Neural cell (in vitro differentiated cells): ENCODE results near the gene ATP6V1B1. TPM values are rescaled to one million over a fixed set of nuclear protein-coding genes. Genes with fewer than 3 reads are reported as not detected.

ENCODE experiments used
- H2AFZ ChIP-seq: fragments of 200-600, 300-800 bp; sonication (generic), shearing (Covaris generic); 2 replicates; pipeline ENCODE4 v1.6.0; 2014; ENCODE audit warnings: low read depth, mild to moderate bottlenecking, antibody characterized with exemption, low read length, moderate library complexity
- H3F3A ChIP-seq: fragments of 200-600 bp; shearing (Covaris generic); 2 replicates; pipeline ENCODE4 v1.6.1; 2016; ENCODE audit warnings: mild to moderate bottlenecking, moderate library complexity, mixed read lengths, antibody characterized with exemption, low read length; ENCODE audit not compliant: insufficient read depth, poor library complexity, severe bottlenecking
- H3K27ac ChIP-seq: fragments of 200-600, 300-800 bp; sonication (generic), shearing (Covaris generic); 2 replicates; pipeline ENCODE4 v1.5.1; 2014; ENCODE audit warnings: mild to moderate bottlenecking, low read length, moderate library complexity
- H3K27me3 ChIP-seq: fragments of 300-800, 200-600 bp; sonication (generic), shearing (Covaris generic); 2 replicates; pipeline ENCODE4 v1.6.0; 2014; ENCODE audit warnings: mild to moderate bottlenecking, low read depth, low read length, moderate library complexity; ENCODE audit not compliant: insufficient read depth
- H3K36me3 ChIP-seq: fragments of 300-800, 200-600 bp; sonication (generic), shearing (Covaris generic); 2 replicates; pipeline ENCODE4 v1.5.1; 2014; ENCODE audit warnings: mild to moderate bottlenecking, antibody characterized with exemption, low read length, moderate library complexity; ENCODE audit not compliant: insufficient read depth
- H3K4me2 ChIP-seq: fragments of 300-800, 200-600 bp; sonication (generic), shearing (Covaris generic); 2 replicates; pipeline ENCODE4 v1.6.0; 2014; ENCODE audit warnings: mild to moderate bottlenecking, low read length
- H3K4me3 ChIP-seq: fragments of 300-800, 200-600 bp; sonication (generic), shearing (Covaris generic); 2 replicates; pipeline ENCODE4 v1.5.1; 2014; ENCODE audit warnings: mild to moderate bottlenecking, low read length, moderate library complexity
- H3K79me2 ChIP-seq: fragments of 200-600 bp; shearing (Covaris generic); replicated peaks from 2 replicates; pipeline ENCODE4 v1.6.0; 2014; ENCODE audit warnings: mild to moderate bottlenecking, low read length, moderate library complexity; ENCODE audit not compliant: insufficient read depth
- H3K9ac ChIP-seq: fragments of 300-800, 200-600 bp; sonication (generic), shearing (Covaris generic); 2 replicates; pipeline ENCODE4 v1.6.1; 2016; ENCODE audit warnings: mild to moderate bottlenecking, low read length, mixed read lengths
- H3K9me2 ChIP-seq: fragments of 200-600 bp; shearing (Covaris generic); 2 replicates; pipeline ENCODE4 v1.6.1; 2016; ENCODE audit warnings: mild to moderate bottlenecking, low read length, mixed read lengths; ENCODE audit not compliant: insufficient read depth
- H3K9me3 ChIP-seq: fragments of 200-600, 300-800 bp; sonication (generic), shearing (Covaris generic); 2 replicates; pipeline ENCODE4 v1.6.1; 2016; ENCODE audit warnings: mild to moderate bottlenecking, mixed run types, low read length, moderate library complexity, mixed read lengths
- H4K20me1 ChIP-seq: fragments of 200-600 bp; shearing (Covaris generic); 2 replicates; pipeline ENCODE4 v1.6.1; 2016; ENCODE audit warnings: mild to moderate bottlenecking, mixed run types; ENCODE audit not compliant: insufficient read depth
- CTCF ChIP-seq: fragments of 450-650 bp; IDR thresholded peaks from 2 replicates; pipeline ENCODE4 v1.5.1; 2014; ENCODE audit warnings: antibody characterized with exemption, mild to moderate bottlenecking, moderate library complexity; ENCODE audit not compliant: poor library complexity, severe bottlenecking
- EP300 ChIP-seq: fragments of 450-650 bp; conservative IDR thresholded peaks from 2 replicates; pipeline ENCODE4 v1.6.1; 2014; ENCODE audit warnings: antibody characterized with exemption, mild to moderate bottlenecking, moderate library complexity; ENCODE audit not compliant: poor library complexity, severe bottlenecking
- MXI1 ChIP-seq: fragments of 450-650 bp; conservative IDR thresholded peaks from 2 replicates; pipeline ENCODE4 v1.6.1; 2014; ENCODE audit warnings: antibody characterized with exemption, mild to moderate bottlenecking; ENCODE audit not compliant: poor library complexity, severe bottlenecking
- POLR2AphosphoS5 ChIP-seq: IDR thresholded peaks from 2 replicates; pipeline ENCODE4 v1.6.1; 2012
- RAD21 ChIP-seq: fragments of 450-650 bp; conservative IDR thresholded peaks from 2 replicates; pipeline ENCODE4 v1.6.1; 2014; ENCODE audit warnings: antibody characterized with exemption, mild to moderate bottlenecking, moderate library complexity
- SMC3 ChIP-seq: fragments of 450-650 bp; conservative IDR thresholded peaks from 2 replicates; pipeline ENCODE4 v1.6.1; 2014; ENCODE audit warnings: antibody characterized with exemption, mild to moderate bottlenecking, moderate library complexity; ENCODE audit not compliant: poor library complexity
- TAF1 ChIP-seq: IDR thresholded peaks from 2 replicates; pipeline ENCODE4 v1.6.1; 2012; ENCODE audit warnings: low read depth
- polyA plus RNA-seq: library from polyadenylated mRNA; depleted of rRNA; stranded (reverse); fragments of >200 nt; gene quantifications from 2 replicates; pipeline ENCODE4 v1.2.3, GENCODE V29; 2014

Gene ATP6V1B1
- polyA plus RNA-seq, 1 donor from 2014 or later: 0.12 TPM

- TF ChIP-seq SMC3 (no peak), TAF1 (no peak)
Measured at GRCh38 chr2:70939001-70939838, 3.5 kb downstream of the ATP6V1B1 start (continued).

GRCh38 chr2:70939839-70940580, 4.3 kb downstream of the ATP6V1B1 start:
- H3K79me2 ChIP-seq: no peaks in the 10 kb centered on the region
- no peak overlapping the region for H3K4me3 ChIP-seq
- no peaks in the 10 kb centered on the region for H3K9me2 ChIP-seq
- H3K27me3 ChIP-seq: no peaks in the 10 kb centered on the region
- TF ChIP-seq RAD21: no peak
- H3F3A ChIP-seq: no peaks in the 10 kb centered on the region
- H3K9me3 ChIP-seq: no peaks in the 10 kb centered on the region
- H3K36me3 ChIP-seq: no peaks in the 10 kb centered on the region
- no peak overlapping the region for H3K4me2 ChIP-seq
- no peak overlapping the region for H2AFZ ChIP-seq
- no peak overlapping the region for H3K27ac ChIP-seq
- H3K9ac ChIP-seq: no peak overlapping the region
- no peaks in the 10 kb centered on the region for H4K20me1 ChIP-seq

- Histone ChIP-seq H3F3A (no peaks in the 10 kb centered on the region), H3K27me3 (no peaks in the 10 kb centered on the region), H3K9me3 (no peaks in the 10 kb centered on the region), H3K4me2 (no peak overlapping the region), H3K9me2 (no peaks in the 10 kb centered on the region), H4K20me1 (no peaks in the 10 kb centered on the region), H3K27ac (no peak overlapping the region), H2AFZ (no peak overlapping the region), H3K36me3 (no peaks in the 10 kb centered on the region), H3K9ac (no peak overlapping the region), H3K4me3 (no peak overlapping the region), H3K79me2 (no peaks in the 10 kb centered on the region)
- TF ChIP-seq RAD21 (no peak), SMC3 (no peak)
Measured at GRCh38 chr2:70941186-70941585, 5.5 kb downstream of the ATP6V1B1 start.

GRCh38 chr2:70941701-70942100, 6.0 kb downstream of the ATP6V1B1 start:
- no peak overlapping the region for H2AFZ ChIP-seq
- TF ChIP-seq TAF1: no peak
- no peak for TF ChIP-seq EP300
- TF ChIP-seq POLR2AphosphoS5: no peak
- TF ChIP-seq CTCF: no peak
- no peak for TF ChIP-seq MXI1
- no peak overlapping the region for H3K9ac ChIP-seq
- H3K27ac ChIP-seq: no peak overlapping the region
- no peaks in the 10 kb centered on the region for H4K20me1 ChIP-seq
- no peaks in the 10 kb centered on the region for H3K9me2 ChIP-seq
- H3K36me3 ChIP-seq: no peaks in the 10 kb centered on the region
- H3K79me2 ChIP-seq: no peaks in the 10 kb centered on the region
- no peaks in the 10 kb centered on the region for H3F3A ChIP-seq
- H3K4me2 ChIP-seq: no peak overlapping the region
- no peaks in the 10 kb centered on the region for H3K27me3 ChIP-seq
- H3K4me3 ChIP-seq: no peak overlapping the region
- no peaks in the 10 kb centered on the region for H3K9me3 ChIP-seq
